ENCODE results near the gene MICB. TPM values are rescaled to one million over a fixed set of nuclear protein-coding genes. Genes with fewer than 3 reads are reported as not detected.
A peak's percentile ranks its signal among the peaks of the same experiment; 100 is the strongest.

The MICB gene
- total and polyA plus RNA-seq, 9 of the 15 experiments (the other 6 are each of a cell fraction or from before 2014, with no cell fraction given) = 13.3 to 34.5 (median 19.8) TPM

DNA sequence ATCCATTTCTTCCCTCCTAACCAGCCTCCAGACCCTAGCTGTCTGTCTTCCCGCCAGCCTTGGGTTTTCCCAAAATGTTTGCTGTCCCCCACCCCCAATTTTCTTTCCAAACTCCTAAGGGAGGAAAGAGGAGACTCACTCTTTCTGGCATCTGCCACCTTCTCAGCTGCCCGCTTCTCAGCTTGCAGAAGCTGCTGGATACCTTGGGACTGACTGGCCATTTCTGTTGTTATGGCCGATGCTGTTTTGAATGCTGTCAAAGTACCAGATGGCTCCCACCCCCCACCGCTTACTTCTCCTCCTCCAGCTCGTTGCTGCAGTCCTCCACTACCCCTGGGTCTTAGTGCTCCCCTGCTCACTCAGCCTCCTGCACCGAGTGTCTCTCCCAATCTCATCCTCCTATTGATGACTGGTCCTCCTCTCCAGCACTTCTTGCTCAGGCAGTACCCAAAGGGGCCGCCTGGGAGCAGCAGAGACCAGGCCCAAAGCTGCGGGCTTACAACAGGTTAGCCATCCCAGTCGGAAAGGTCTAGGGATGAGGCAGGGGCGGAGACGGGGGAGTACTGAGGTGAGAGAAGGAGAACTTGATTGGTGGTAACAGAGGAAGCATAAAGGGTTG lies 48.5 kb downstream of the MICB start, which contains the start of gene ATP6V1G2 (continued):
- TF ChIP-seq, protein P1, sequence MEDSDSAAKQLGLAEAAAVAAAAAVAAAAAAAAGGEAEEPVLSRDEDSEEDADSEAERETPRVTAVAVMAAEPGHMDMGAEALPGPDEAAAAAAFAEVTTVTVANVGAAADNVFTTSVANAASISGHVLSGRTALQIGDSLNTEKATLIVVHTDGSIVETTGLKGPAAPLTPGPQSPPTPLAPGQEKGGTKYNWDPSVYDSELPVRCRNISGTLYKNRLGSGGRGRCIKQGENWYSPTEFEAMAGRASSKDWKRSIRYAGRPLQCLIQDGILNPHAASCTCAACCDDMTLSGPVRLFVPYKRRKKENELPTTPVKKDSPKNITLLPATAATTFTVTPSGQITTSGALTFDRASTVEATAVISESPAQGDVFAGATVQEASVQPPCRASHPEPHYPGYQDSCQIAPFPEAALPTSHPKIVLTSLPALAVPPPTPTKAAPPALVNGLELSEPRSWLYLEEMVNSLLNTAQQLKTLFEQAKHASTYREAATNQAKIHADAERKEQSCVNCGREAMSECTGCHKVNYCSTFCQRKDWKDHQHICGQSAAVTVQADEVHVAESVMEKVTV (CRISPR knock-in tag; IDR thresholded peaks at IDR 0.05) = peak; percentile 97
- TF ChIP-seq ARID2 (IDR thresholded peaks at IDR 0.05) = peak; percentile 84
- TF ChIP-seq CTBP1 (IDR thresholded peaks at IDR 0.05; ENCODE audit: borderline replicate concordance) = peak; percentile 100
- no peak for TF ChIP-seq ZSCAN32 (CRISPR knock-in tag; IDR thresholded peaks at IDR 0.05)
- peak; percentile 42; the same call in 1 of the 2 replicates for TF ChIP-seq BHLHE40 (IDR thresholded peaks at IDR 0.05; ENCODE audit: low read length)
- TF ChIP-seq, protein P2, sequence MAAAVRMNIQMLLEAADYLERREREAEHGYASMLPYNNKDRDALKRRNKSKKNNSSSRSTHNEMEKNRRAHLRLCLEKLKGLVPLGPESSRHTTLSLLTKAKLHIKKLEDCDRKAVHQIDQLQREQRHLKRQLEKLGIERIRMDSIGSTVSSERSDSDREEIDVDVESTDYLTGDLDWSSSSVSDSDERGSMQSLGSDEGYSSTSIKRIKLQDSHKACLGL (CRISPR knock-in tag; IDR thresholded peaks at IDR 0.05; ENCODE audit: borderline replicate concordance, poor library complexity, severe bottlenecking) = no peak
- TF ChIP-seq L3MBTL2 (IDR thresholded peaks at IDR 0.05) = peak; percentile 15; the same call in 1 of the 2 replicates
- no peak for TF ChIP-seq ZNF324 (CRISPR knock-in tag; IDR thresholded peaks at IDR 0.05)
- no peak for TF ChIP-seq ZNF12 (CRISPR knock-in tag; IDR thresholded peaks at IDR 0.05)
- TF ChIP-seq TEAD1 (CRISPR knock-in tag; IDR thresholded peaks at IDR 0.05) = peak in 1 of 2 experiments; percentile 51; a peak in 2 of 4 replicates
- TF ChIP-seq CHD4 (IDR thresholded peaks at IDR 0.05; ENCODE audit: insufficient read depth, insufficient replicate concordance, low read depth, low read length, poor library complexity, severe bottlenecking) = no peak
- TF ChIP-seq HNRNPLL (IDR thresholded peaks at IDR 0.05; ENCODE audit: low read depth, low read length, poor library complexity, severe bottlenecking) = peak; percentile 24
- peak; percentile 29; the same call in 1 of the 2 replicates for TF ChIP-seq ZBTB7A (IDR thresholded peaks at IDR 0.05; ENCODE audit: borderline replicate concordance, control insufficient read depth, low read depth, low read length)
- TF ChIP-seq, protein P3, sequence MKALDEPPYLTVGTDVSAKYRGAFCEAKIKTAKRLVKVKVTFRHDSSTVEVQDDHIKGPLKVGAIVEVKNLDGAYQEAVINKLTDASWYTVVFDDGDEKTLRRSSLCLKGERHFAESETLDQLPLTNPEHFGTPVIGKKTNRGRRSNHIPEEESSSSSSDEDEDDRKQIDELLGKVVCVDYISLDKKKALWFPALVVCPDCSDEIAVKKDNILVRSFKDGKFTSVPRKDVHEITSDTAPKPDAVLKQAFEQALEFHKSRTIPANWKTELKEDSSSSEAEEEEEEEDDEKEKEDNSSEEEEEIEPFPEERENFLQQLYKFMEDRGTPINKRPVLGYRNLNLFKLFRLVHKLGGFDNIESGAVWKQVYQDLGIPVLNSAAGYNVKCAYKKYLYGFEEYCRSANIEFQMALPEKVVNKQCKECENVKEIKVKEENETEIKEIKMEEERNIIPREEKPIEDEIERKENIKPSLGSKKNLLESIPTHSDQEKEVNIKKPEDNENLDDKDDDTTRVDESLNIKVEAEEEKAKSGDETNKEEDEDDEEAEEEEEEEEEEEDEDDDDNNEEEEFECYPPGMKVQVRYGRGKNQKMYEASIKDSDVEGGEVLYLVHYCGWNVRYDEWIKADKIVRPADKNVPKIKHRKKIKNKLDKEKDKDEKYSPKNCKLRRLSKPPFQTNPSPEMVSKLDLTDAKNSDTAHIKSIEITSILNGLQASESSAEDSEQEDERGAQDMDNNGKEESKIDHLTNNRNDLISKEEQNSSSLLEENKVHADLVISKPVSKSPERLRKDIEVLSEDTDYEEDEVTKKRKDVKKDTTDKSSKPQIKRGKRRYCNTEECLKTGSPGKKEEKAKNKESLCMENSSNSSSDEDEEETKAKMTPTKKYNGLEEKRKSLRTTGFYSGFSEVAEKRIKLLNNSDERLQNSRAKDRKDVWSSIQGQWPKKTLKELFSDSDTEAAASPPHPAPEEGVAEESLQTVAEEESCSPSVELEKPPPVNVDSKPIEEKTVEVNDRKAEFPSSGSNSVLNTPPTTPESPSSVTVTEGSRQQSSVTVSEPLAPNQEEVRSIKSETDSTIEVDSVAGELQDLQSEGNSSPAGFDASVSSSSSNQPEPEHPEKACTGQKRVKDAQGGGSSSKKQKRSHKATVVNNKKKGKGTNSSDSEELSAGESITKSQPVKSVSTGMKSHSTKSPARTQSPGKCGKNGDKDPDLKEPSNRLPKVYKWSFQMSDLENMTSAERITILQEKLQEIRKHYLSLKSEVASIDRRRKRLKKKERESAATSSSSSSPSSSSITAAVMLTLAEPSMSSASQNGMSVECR (CRISPR knock-in tag; IDR thresholded peaks at IDR 0.05) = 0 out of 2 replicates have a peak, but pooled peaks have one; percentile 12
- no peak for TF ChIP-seq HDGF (IDR thresholded peaks at IDR 0.05)
- TF ChIP-seq RB1 (IDR thresholded peaks at IDR 0.05; ENCODE audit: low read depth) = peak; percentile 83
- 0 out of 2 replicates have a peak, but pooled peaks have one; percentile 49 for TF ChIP-seq ZKSCAN1 (IDR thresholded peaks at IDR 0.05; ENCODE audit: low read depth, low read length)
- TF ChIP-seq POLR2A (conservative IDR thresholded peaks at IDR 0.05) = no peak
- peak; percentile 97 for TF ChIP-seq SMC3 (conservative IDR thresholded peaks at IDR 0.05; ENCODE audit: insufficient read depth, low read depth, low read length)
- peak; percentile 16; the same call in 1 of the 2 replicates for TF ChIP-seq DNMT1 (IDR thresholded peaks at IDR 0.05)
- TF ChIP-seq ETV6 (IDR thresholded peaks at IDR 0.05; ENCODE audit: borderline replicate concordance in 1 of 2, low read depth in 2 of 2, low read length in 1 of 2) = no peak
- no peak for TF ChIP-seq ETV6 (CRISPR knock-in tag; IDR thresholded peaks at IDR 0.05; ENCODE audit: borderline replicate concordance)
- no peak for TF ChIP-seq SREBF2 (CRISPR knock-in tag; IDR thresholded peaks at IDR 0.05)

All from K562 (cell line).